Skeletal muscle tissue (tissue), 4 donors: ENCODE results near the gene FANCC. TPM values are rescaled to one million over a fixed set of nuclear protein-coding genes. Genes with fewer than 3 reads are reported as not detected.
A peak's percentile ranks its signal among the peaks of the same experiment; 100 is the strongest.

Source experiments
- H3K27ac ChIP-seq: one replicate; pipeline ENCODE4 v1.7.0; 2013; ENCODE audit warnings: mild to moderate bottlenecking, low read depth, low read length, inconsistent platforms
- H3K27me3 ChIP-seq, 3 donors: one replicate each; pipeline ENCODE4 v1.7.0; 2013; ENCODE audit warnings: low read length in 3 of 3; ENCODE audit not compliant: control insufficient read depth in 3 of 3, insufficient read depth in 3 of 3
- H3K36me3 ChIP-seq, 3 donors: one replicate each; pipeline ENCODE4 v1.7.0; 2013; ENCODE audit warnings: low read length in 3 of 3; ENCODE audit not compliant: control insufficient read depth in 3 of 3, insufficient read depth in 3 of 3
- H3K4me1 ChIP-seq, 3 donors: one replicate each; pipeline ENCODE4 v1.7.0; 2013; ENCODE audit warnings: low read length in 3 of 3, mild to moderate bottlenecking in 3 of 3; ENCODE audit not compliant: control insufficient read depth in 3 of 3, insufficient read depth in 3 of 3
- H3K4me3 ChIP-seq, 3 donors: one replicate each; pipeline ENCODE4 v1.7.0; 2013; ENCODE audit warnings: low read length in 3 of 3
- H3K9ac ChIP-seq, 3 donors: one replicate each; pipeline ENCODE4 v1.7.0; 2013; ENCODE audit warnings: low read length in 3 of 3, mild to moderate bottlenecking in 3 of 3, moderate library complexity in 2 of 3, low read depth in 1 of 3
- H3K9me3 ChIP-seq, 3 donors: one replicate each; pipeline ENCODE4 v1.7.0; 2013; ENCODE audit warnings: low read length in 3 of 3; ENCODE audit not compliant: control insufficient read depth in 3 of 3
- total RNA-seq: library from RNA; depleted of rRNA; stranded (reverse); fragments of >200 nt; gene quantifications from one replicate; pipeline ENCODE4 v1.2.3, GENCODE V29; 2014
- donor health status: Osteomylitis.

The FANCC gene
- total RNA-seq, 1 donor from 2014 or later: 12.0 TPM

DNA sequence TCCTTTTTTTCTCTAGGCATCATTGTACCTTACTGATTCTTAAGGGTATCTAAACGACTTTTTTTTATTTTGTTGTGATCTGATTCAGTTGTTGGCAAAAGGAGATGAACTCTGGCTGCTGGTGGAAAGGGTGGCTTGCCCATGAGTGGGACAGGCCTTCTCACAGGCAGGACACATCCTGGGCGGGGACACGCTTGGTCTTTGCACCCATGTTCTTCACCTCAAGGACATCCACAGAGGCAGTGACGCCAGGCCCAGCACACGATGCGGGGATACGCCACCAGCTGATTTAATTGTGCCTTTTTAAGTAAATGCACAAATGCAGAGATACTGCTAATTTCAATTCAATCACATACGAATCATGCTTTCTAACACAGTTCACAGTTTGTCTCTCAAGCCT is 208.1 kb downstream of the FANCC start:
- no peak overlapping the region for H3K27ac ChIP-seq
- H3K9ac ChIP-seq: no peak overlapping the region
- H3K4me1 ChIP-seq: peaks cover 29 to 44% (median 40%) of the 10 kb centered on the region in 3 donors
- H3K27me3 ChIP-seq: no peaks in the 10 kb centered on the region
- H3K4me3 ChIP-seq: no peak overlapping the region
- H3K36me3 ChIP-seq: peaks cover 28 to 51% (median 40%) of the 10 kb centered on the region in 3 donors
- H3K9me3 ChIP-seq: no peaks in the 10 kb centered on the region

DNA sequence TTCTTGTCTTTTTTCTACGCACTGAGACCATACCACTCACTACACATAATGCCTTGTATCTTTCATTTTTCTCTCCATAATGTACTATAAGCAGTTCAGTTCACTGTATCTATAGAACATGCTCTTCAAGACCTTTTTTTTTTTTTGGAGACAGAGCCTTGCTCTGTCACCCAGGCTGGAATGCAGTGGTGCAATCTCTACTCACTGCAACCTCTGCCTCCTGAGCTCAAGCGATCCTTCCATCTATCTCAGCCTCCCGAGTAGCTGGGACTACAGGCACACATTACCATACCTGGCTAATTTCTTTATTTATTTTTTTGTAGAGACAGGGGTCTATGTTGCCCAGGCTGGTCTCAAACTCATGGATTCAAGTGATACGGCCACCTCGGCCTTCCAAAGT is 208.7 kb downstream of the FANCC start:
- Histone ChIP-seq H3K9me3 (no peaks in the 10 kb centered on the region), H3K27ac (no peak overlapping the region), H3K4me1 (peaks cover 36 to 51% (median 47%) of the 10 kb centered on the region in 3 donors), H3K4me3 (no peak overlapping the region), H3K36me3 (peaks cover 24 to 51% (median 35%) of the 10 kb centered on the region in 3 donors), H3K9ac (no peak overlapping the region), H3K27me3 (no peaks in the 10 kb centered on the region)

DNA sequence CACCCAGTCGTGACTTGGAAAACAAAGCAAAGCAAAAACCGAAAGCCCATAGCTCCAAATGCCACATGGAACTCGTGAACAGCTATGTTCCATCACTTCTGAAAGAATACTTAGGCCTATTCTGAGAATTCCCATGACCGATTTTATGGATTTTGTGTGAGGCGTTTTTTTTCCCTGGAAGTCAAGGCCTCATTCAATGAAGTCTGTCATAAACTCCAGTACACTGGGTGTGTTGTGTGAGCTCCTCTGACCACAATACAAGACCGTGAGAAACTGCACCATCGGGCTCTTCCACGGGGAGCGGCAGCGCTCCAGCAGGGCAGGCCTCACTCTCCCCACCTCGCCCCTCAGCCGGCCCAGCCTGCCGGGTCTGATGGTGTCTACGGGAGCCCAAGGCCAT is 209.5 kb downstream of the FANCC start:
- Histone ChIP-seq H3K4me3 (no peak overlapping the region), H3K9ac (no peak overlapping the region), H3K27ac (no peak overlapping the region), H3K27me3 (no peaks in the 10 kb centered on the region), H3K9me3 (no peaks in the 10 kb centered on the region), H3K36me3 (peaks cover 24 to 49% (median 35%) of the 10 kb centered on the region in 3 donors), H3K4me1 (peaks cover 43 to 59% (median 54%) of the 10 kb centered on the region in 3 donors)

DNA sequence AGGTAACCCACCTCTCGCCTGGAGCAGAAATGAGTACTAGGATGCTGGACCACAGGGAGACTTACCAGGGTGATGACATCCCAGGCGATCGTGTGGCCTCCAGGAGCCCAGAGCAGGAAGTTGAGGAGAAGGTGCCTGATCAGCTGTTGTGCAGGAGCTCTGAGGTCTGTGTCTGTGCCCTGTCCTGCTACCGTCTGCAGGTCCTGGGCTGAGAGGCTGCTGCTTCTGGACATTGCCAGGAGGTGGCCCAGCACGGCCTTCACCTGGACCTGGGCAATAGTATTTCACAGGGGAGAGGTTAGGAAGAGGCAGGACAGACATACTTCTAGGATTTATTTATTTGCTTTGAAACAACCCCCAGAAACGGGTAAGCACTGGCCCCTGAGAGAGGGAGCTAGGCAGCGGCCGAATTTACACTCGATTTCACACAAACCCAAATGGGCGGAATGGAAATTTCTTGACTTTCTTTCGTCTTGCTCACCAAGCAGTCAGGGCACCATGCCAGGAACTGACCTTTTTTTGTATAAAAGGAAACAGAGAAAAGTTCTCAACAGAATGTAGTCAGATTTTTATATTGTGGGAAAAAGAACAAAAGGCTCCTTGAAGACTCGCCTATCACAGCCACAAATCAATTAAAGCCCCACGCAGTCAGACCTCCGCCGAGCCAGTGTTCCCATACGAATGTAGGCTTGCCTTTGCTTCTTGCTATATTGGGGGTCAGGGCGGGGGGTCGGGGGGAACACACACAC is 210.3 kb downstream of the FANCC start:
- peaks cover 47 to 65% (median 60%) of the 10 kb centered on the region in 3 donors for H3K4me1 ChIP-seq
- H3K9ac ChIP-seq: no peak overlapping the region
- H3K36me3 ChIP-seq: peaks cover 16 to 45% (median 28%) of the 10 kb centered on the region in 3 donors
- H3K4me3 ChIP-seq: peak overlapping the region in 1 of 3 donors; percentile 22
- H3K27me3 ChIP-seq: no peaks in the 10 kb centered on the region
- no peak overlapping the region for H3K27ac ChIP-seq
- H3K9me3 ChIP-seq: no peaks in the 10 kb centered on the region

DNA sequence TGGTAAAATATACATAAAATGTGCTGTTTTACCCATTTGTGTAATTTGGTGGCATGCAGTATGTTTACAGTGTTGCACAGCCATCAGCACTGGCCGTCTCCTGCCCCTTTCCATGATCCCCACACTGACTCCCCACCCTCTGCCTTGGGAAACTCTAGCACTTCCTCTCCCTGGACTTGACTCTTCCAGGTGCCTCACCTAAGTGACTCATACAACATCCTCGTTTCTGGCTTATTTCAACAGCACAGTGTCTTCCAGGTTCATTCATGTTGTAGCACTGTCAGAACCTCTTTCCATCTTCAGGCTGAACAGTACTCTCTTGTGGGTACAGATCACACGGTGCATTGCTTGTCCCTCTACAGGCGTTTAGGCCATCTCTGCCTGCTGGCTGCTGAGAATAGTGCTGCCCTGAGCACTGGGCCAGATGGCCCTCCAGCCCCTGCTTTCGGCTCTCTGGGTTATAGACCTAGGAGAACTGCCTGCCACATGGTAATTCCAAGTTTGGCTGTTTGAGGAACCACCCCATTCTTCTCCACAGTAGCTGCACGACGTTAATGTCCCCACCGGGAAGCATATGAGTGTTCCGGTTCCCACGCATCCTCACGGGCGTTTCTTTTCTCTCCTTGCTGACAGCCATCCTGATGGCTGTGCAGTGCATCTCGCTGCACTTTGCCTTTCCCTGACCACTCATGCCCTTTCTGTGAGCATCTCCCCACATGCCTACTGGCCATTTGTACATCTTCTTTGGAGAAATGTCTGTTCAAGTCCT is 211.8 kb downstream of the FANCC start:
- Histone ChIP-seq H3K9me3 (no peaks in the 10 kb centered on the region), H3K27ac (no peak overlapping the region), H3K4me1 (peaks cover 60 to 74% (median 71%) of the 10 kb centered on the region in 3 donors), H3K27me3 (no peaks in the 10 kb centered on the region), H3K4me3 (no peak overlapping the region), H3K9ac (no peak overlapping the region), H3K36me3 (peaks cover 8 to 32% (median 15%) of the 10 kb centered on the region in 3 donors)

DNA sequence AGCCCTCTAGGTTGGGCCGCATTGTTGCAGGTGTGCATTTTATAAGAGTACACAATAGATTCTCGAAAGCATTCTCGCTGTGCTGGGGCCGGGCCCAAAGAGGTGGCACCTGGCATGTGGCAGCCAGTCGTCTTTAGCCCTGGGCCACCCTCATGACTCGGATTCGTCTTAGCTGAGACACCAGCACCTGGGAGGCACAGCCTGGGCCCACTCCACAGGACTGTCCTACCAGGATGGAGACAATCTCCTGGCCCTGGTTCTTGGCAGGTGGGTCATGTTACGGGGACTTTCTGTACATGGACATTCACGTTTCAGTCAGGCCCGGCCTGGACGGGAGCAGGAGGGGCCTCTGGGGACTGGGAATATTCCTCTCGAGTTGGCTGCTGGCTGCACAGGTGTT is 212.5 kb downstream of the FANCC start:
- Histone ChIP-seq H3K36me3 (peaks cover 8 to 32% (median 16%) of the 10 kb centered on the region in 3 donors), H3K9me3 (no peaks in the 10 kb centered on the region), H3K27me3 (no peaks in the 10 kb centered on the region), H3K9ac (peak overlapping the region in 1 of 3 donors; percentile 8), H3K4me1 (peaks cover 57 to 79% (median 76%) of the 10 kb centered on the region in 3 donors), H3K27ac (no peak overlapping the region), H3K4me3 (no peak overlapping the region)

DNA sequence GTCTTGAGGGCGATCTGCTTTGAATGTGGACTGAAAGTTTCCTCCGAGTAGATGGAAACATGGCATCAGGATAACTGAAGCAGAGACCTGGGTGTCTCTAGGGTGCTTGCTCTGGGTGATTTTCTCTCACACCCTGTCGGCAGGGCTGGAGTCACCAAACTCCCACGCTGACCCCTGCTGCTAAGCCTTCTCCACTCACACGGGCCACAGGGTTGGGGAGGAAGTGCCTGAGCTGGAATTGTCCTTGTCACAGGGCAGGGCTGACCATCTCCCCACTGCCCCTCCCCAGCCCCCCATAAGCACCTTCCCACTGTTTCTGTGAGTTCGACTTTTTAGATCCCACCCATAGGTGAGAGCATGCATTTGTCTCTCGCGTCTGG is 212.9 kb downstream of the FANCC start:
- Histone ChIP-seq H3K36me3 (peaks cover 8 to 33% (median 15%) of the 10 kb centered on the region in 3 donors), H3K9me3 (no peaks in the 10 kb centered on the region), H3K27me3 (no peaks in the 10 kb centered on the region), H3K4me3 (no peak overlapping the region), H3K9ac (peak overlapping the region in 1 of 3 donors; percentile 25), H3K27ac (no peak overlapping the region), H3K4me1 (peaks cover 57 to 79% (median 76%) of the 10 kb centered on the region in 3 donors)

DNA sequence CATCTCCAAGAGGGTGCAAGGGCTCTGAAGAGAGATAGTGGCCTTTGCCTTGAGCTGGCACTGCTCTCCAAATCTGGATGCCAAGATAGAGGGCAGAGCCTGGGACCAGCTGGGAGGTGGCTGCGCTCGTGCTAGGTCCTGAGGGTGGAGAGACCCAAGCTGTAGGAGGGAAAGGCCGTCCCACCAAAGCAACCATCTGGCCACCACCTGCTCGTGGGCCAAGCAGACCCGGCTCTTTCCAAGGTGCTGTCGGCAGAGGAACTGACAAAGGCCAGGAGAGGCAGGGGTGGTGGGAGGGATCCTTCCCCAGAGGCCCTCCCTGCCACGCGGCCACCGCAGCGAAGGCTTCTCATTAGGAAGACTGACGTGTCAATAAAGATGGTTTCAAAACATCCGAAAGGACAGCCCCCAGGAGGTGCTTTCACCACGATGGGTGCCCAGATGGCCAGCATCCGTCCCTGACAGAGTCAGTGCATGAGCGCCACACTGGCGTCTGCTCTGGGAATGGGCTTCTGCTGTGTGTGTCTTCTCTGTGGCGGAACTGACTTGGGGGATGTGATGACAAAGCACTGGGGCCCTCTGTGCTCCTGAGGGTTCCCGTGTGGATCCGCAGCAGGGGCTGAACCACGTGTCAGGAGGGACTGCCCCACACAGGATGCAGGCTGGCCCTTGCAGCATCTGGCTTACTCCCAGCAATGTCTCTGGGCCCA is 213.5 kb downstream of the FANCC start:
- Histone ChIP-seq H3K9ac (peak overlapping the region in 1 of 3 donors; percentile 25), H3K27me3 (no peaks in the 10 kb centered on the region), H3K36me3 (peaks cover 8 to 28% (median 13%) of the 10 kb centered on the region in 3 donors)

DNA sequence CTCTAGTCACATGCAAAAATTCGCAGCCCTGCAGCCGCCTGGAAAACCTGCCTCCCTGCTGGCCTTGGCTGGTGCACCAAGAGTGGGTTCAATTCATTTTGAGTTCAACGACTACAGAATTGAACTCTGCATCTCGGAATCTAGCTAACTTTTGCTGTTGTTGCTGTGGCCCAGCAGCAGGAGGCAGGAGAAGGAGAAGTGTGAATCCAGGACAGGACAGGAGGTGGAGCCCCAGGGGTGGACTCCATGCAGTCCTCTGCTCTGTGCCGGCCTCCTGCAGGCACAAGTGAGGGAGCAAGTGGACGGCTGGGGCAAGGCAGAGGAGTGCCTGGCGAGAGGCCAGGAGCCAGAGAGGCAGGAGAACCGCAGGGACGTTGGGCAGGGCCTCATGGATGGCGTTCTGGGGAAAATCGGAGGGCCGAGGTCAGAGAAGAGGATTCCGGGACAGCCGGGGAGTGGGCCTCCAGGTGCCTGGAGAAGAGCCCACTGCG is 214.2 kb downstream of the FANCC start:
- Histone ChIP-seq H3K36me3 (peaks cover 8 to 26% (median 13%) of the 10 kb centered on the region in 3 donors), H3K9me3 (no peaks in the 10 kb centered on the region), H3K27ac (no peak overlapping the region), H3K27me3 (no peaks in the 10 kb centered on the region), H3K4me1 (peaks cover 58 to 81% (median 80%) of the 10 kb centered on the region in 3 donors), H3K9ac (no peak overlapping the region), H3K4me3 (no peak overlapping the region)

More for the DNA sequence above, 213.5 kb downstream of the FANCC start:
- Histone ChIP-seq H3K4me1 (peaks cover 54 to 79% (median 77%) of the 10 kb centered on the region in 3 donors), H3K27ac (no peak overlapping the region), H3K9me3 (no peaks in the 10 kb centered on the region), H3K4me3 (no peak overlapping the region)
